ENCODE measurements around the gene PKP2.
"Not testable (repeated sequence)": the region's sequence is repeated elsewhere in the genome, so short reads cannot be mapped to it uniquely, and the experiment has no call there.

DNA sequence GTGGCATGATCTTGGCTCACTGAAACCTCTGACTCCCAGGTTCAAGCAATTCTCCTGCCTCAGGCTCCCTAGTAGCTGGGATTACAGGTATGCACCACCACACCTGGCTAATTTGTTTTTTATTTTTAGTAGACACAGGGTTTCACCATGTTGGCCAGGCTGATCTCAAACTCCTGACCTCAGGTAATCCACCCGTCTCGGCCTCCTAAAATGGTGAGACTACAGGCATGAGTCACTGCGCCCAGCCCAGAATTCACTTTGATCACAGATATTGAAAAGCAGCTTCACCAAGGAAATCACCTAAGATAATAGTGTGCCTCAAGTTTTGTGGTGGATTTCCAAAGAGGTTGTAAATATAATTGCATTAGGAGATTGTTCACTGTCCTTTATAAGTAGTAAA, 4.2 kb downstream of the PKP2 start:
- TF ChIP-seq, protein P1, sequence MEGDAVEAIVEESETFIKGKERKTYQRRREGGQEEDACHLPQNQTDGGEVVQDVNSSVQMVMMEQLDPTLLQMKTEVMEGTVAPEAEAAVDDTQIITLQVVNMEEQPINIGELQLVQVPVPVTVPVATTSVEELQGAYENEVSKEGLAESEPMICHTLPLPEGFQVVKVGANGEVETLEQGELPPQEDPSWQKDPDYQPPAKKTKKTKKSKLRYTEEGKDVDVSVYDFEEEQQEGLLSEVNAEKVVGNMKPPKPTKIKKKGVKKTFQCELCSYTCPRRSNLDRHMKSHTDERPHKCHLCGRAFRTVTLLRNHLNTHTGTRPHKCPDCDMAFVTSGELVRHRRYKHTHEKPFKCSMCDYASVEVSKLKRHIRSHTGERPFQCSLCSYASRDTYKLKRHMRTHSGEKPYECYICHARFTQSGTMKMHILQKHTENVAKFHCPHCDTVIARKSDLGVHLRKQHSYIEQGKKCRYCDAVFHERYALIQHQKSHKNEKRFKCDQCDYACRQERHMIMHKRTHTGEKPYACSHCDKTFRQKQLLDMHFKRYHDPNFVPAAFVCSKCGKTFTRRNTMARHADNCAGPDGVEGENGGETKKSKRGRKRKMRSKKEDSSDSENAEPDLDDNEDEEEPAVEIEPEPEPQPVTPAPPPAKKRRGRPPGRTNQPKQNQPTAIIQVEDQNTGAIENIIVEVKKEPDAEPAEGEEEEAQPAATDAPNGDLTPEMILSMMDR (conservative IDR thresholded peaks at IDR 0.05) = not testable (repeated sequence)
- not testable (repeated sequence) for TF ChIP-seq ZFX (IDR thresholded peaks at IDR 0.05)

All from C4-2B (cell line).